ENCODE results near the gene PCDHA2.
"Not testable (repeated sequence)": the region's sequence is repeated elsewhere in the genome, so short reads cannot be mapped to it uniquely, and the experiment has no call there.

DNA sequence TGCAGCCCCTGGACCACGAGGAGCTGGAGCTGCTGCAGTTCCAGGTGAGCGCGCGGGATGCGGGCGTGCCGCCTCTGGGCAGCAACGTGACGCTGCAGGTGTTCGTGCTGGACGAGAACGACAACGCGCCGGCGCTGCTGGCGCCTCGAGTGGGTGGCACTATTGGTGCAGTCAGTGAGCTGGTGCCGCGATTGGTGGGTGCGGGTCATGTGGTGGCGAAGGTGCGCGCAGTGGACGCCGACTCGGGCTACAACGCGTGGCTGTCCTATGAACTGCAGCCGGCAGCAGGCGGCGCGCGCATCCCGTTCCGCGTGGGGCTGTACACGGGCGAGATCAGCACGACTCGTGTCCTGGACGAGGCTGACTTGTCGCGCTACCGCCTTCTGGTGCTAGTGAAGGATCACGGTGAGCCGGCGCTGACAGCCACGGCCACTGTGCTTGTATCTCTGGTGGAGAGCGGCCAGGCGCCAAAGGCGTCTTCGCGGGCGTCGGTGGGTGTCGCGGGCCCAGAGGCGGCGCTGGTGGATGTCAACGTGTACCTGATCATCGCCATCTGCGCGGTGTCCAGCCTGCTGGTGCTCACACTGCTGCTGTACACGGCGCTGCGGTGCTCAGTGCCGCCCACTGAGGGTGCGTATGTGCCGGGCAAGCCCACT, 6.7 kb upstream of the PCDHA2 start:
- TF ChIP-seq, protein P1, sequence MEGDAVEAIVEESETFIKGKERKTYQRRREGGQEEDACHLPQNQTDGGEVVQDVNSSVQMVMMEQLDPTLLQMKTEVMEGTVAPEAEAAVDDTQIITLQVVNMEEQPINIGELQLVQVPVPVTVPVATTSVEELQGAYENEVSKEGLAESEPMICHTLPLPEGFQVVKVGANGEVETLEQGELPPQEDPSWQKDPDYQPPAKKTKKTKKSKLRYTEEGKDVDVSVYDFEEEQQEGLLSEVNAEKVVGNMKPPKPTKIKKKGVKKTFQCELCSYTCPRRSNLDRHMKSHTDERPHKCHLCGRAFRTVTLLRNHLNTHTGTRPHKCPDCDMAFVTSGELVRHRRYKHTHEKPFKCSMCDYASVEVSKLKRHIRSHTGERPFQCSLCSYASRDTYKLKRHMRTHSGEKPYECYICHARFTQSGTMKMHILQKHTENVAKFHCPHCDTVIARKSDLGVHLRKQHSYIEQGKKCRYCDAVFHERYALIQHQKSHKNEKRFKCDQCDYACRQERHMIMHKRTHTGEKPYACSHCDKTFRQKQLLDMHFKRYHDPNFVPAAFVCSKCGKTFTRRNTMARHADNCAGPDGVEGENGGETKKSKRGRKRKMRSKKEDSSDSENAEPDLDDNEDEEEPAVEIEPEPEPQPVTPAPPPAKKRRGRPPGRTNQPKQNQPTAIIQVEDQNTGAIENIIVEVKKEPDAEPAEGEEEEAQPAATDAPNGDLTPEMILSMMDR (conservative IDR thresholded peaks at IDR 0.05 in 1 of 2, IDR thresholded peaks at IDR 0.05 in 1 of 2; ENCODE audit: extremely low read depth in 1 of 2, insufficient read depth in 1 of 2, low read depth in 1 of 2, low read length in 2 of 2), result not testable (repeated sequence)
- not testable (repeated sequence) for TF ChIP-seq EZH2 (IDR thresholded peaks at IDR 0.05; ENCODE audit: borderline replicate concordance, low read length)

All from mammary epithelial cell (primary cell).